ENCODE data around the gene HOXA9.

Gene HOXA9

GRCh38 chr7:27165996-27166530 lies 726 bp upstream of the HOXA9 start:
- DNase-seq = no peak

- no peak for DNase-seq
These were observed 809 bp downstream of the HOXA9 start for GRCh38 chr7:27164367-27165088.

GRCh38 chr7:27164045-27164366 lies 1.3 kb downstream of the HOXA9 start:
- no peak for DNase-seq

GRCh38 chr7:27163288-27164044 lies 1.9 kb downstream of the HOXA9 start:
- no peak for DNase-seq

- no peak for DNase-seq
These were observed 2.6 kb downstream of the HOXA9 start for GRCh38 chr7:27162561-27163287.

- DNase-seq = no peak
These were observed 3.4 kb downstream of the HOXA9 start for GRCh38 chr7:27161721-27162560.

- DNase-seq = peak in 4 of 56 donors; percentile 14 to 32 (median 24)
These were observed 4.1 kb downstream of the HOXA9 start for GRCh38 chr7:27161214-27161720.

- peak; percentile 11 to 85 (median 64) for DNase-seq
These were observed 4.7 kb downstream of the HOXA9 start for GRCh38 chr7:27160546-27161213.

GRCh38 chr7:27160145-27160545 lies 5.2 kb downstream of the HOXA9 start:
- DNase-seq = no peak

GRCh38 chr7:27159266-27160144 lies 5.8 kb downstream of the HOXA9 start:
- DNase-seq = no peak

GRCh38 chr7:27158436-27159265 lies 6.7 kb downstream of the HOXA9 start:
- DNase-seq = no peak

GRCh38 chr7:27157702-27158431 lies 7.5 kb downstream of the HOXA9 start:
- no peak for DNase-seq

- DNase-seq = no peak
These were observed 8.2 kb downstream of the HOXA9 start for GRCh38 chr7:27156916-27157701.

- DNase-seq = no peak
These were observed 8.8 kb downstream of the HOXA9 start, which contains the start of gene HOXA7 for GRCh38 chr7:27156508-27156898. HOXA7 (minus strand) TSS chr7:27156675; CDS start chr7:27156545, 130 bp downstream.

GRCh38 chr7:27155816-27156507 lies 9.4 kb downstream of the HOXA9 start:
- DNase-seq = no peak
